HepG2 (cell line): ENCODE measurements around the gene CNNM2. TPM values are rescaled to one million over a fixed set of nuclear protein-coding genes. Genes with fewer than 3 reads are reported as not detected.

Experiments used
- ARNTL ChIP-seq: sonication (generic); formaldehyde crosslinking; IDR thresholded peaks from 2 replicates; pipeline ENCODE4 v1.4.0; 2020; ENCODE audit warnings: mild to moderate bottlenecking, missing genetic modification reagents
- CREM ChIP-seq, 2 experiments: sonication (generic) in 1 of 2; formaldehyde crosslinking in 1 of 2; IDR thresholded peaks; 2 replicates each; pipeline versions ENCODE4 v1.4.0 to v1.6.1; 2016 to 2020; ENCODE audit warnings: antibody characterized with exemption in 1 of 2, mild to moderate bottlenecking in 1 of 2, missing genetic modification reagents in 1 of 2
- ETV6 ChIP-seq: sonication (generic); formaldehyde crosslinking; conservative IDR thresholded peaks from 2 replicates; pipeline ENCODE4 v1.4.0; 2020; ENCODE audit warnings: missing genetic modification reagents
- HDAC2 ChIP-seq: sonication (generic); formaldehyde crosslinking; IDR thresholded peaks from 2 replicates; pipeline ENCODE4 v1.4.0; 2020; ENCODE audit warnings: missing genetic modification reagents
- HNRNPUL1 ChIP-seq: fragments of 200-400 bp; formaldehyde crosslinking; IDR thresholded peaks from 2 replicates; pipeline ENCODE4 v1.6.1; 2017; ENCODE audit warnings: low read depth, mild to moderate bottlenecking, low read length, moderate library complexity
- MIER2 ChIP-seq: IDR thresholded peaks from 2 replicates; pipeline ENCODE4 v1.6.1; 2016; ENCODE audit warnings: missing biosample characterization, missing genetic modification reagents
- NCOR1 ChIP-seq: fragments of 200-600 bp; sonication (generic); IDR thresholded peaks from 2 replicates; pipeline ENCODE4 v1.7.0; 2017; ENCODE audit warnings: antibody characterized with exemption, low read length, borderline replicate concordance
- NR2F6 ChIP-seq, 2 experiments: IDR thresholded peaks; 2 replicates each; pipeline ENCODE4 v1.6.1; 2016; ENCODE audit warnings: antibody characterized with exemption in 1 of 2, mild to moderate bottlenecking in 1 of 2
- SYNCRIP ChIP-seq: fragments of 200-400 bp; formaldehyde crosslinking; IDR thresholded peaks from 2 replicates; pipeline ENCODE4 v1.6.1; 2018; ENCODE audit warnings: mild to moderate bottlenecking, low read depth, low read length; ENCODE audit not compliant: insufficient read depth
- ZNF12 ChIP-seq: sonication (generic); formaldehyde crosslinking; IDR thresholded peaks from 2 replicates; pipeline ENCODE4 v1.5.0; 2020; ENCODE audit warnings: missing genetic modification reagents
- ZNF124 ChIP-seq: sonication (generic); formaldehyde crosslinking; IDR thresholded peaks from 2 replicates; pipeline ENCODE4 v1.4.0; 2020; ENCODE audit warnings: missing genetic modification reagents
- ZNF430 ChIP-seq: sonication (generic); formaldehyde crosslinking; IDR thresholded peaks from 2 replicates; pipeline ENCODE4 v1.9.0; 2021; ENCODE audit warnings: mild to moderate bottlenecking, missing genetic modification reagents
- ZNF496 ChIP-seq: sonication (generic); formaldehyde crosslinking; IDR thresholded peaks from 2 replicates; pipeline ENCODE4 v1.8.1; 2023; ENCODE audit warnings: mild to moderate bottlenecking, moderate library complexity, missing genetic modification reagents; ENCODE audit not compliant: insufficient replicate concordance
- ZNF572 ChIP-seq: sonication (generic); formaldehyde crosslinking; IDR thresholded peaks from 2 replicates; pipeline ENCODE4 v1.5.1; 2020; ENCODE audit warnings: mild to moderate bottlenecking, missing genetic modification reagents
- ZNF724P ChIP-seq: sonication (generic); formaldehyde crosslinking; IDR thresholded peaks from 2 replicates; pipeline ENCODE4 v1.8.0; 2022; ENCODE audit warnings: missing genetic modification reagents, borderline replicate concordance
- polyA plus RNA-seq, 8 experiments: library from polyadenylated mRNA; depleted of rRNA in 3 of 8; stranded (reverse) in 7 of 8; unstranded in 1 of 8; fragments of >200 nt; fragmentation: Illumina TruSeq in 4 of 8; extraction: Trizol in 4 of 8; gene quantifications; 2 replicates each; pipeline versions ENCODE4 v1.2.1 to v1.2.3, GENCODE V29; 2011 to 2016; ENCODE audit warnings: low read depth in 4 of 8, missing spikeins in 1 of 8, mixed read lengths in 1 of 8; ENCODE audit not compliant: insufficient read depth in 1 of 8
- total RNA-seq, 5 experiments: library from RNA; depleted of rRNA; stranded (reverse); fragments of >200 nt; fragmentation: Illumina TruSeq; extraction: Trizol; gene quantifications; 2 replicates each; pipeline ENCODE4 v1.2.3, GENCODE V29; 2016; ENCODE audit warnings: low read depth in 1 of 5
- TF ChIP-seq, protein P1 (sequence below): sonication (generic); formaldehyde crosslinking; IDR thresholded peaks from 2 replicates; pipeline ENCODE4 v1.4.0; 2020; ENCODE audit warnings: missing genetic modification reagents
- TF ChIP-seq, protein P2 (sequence below): sonication (generic); formaldehyde crosslinking; IDR thresholded peaks from 2 replicates; pipeline ENCODE4 v1.4.0; 2020; ENCODE audit warnings: missing genetic modification reagents
- TF ChIP-seq, protein P3 (sequence below): sonication (generic); formaldehyde crosslinking; IDR thresholded peaks from 2 replicates; pipeline ENCODE4 v1.4.0; 2020; ENCODE audit warnings: mild to moderate bottlenecking, low read depth, missing genetic modification reagents
- TF ChIP-seq, protein P4 (sequence below): sonication (generic); formaldehyde crosslinking; IDR thresholded peaks from 2 replicates; pipeline ENCODE4 v1.4.0; 2020; ENCODE audit warnings: missing genetic modification reagents
- TF ChIP-seq, protein P5 (sequence below): sonication (generic); formaldehyde crosslinking; IDR thresholded peaks from 2 replicates; pipeline ENCODE4 v1.5.0; 2020; ENCODE audit warnings: mild to moderate bottlenecking, missing genetic modification reagents, moderate library complexity

CNNM2 gene
- total and polyA plus RNA-seq, 2 of the 13 experiments (the other 11 are each of a cell fraction or from before 2014, with no cell fraction given), result 7.1 to 9.0 TPM

DNA sequence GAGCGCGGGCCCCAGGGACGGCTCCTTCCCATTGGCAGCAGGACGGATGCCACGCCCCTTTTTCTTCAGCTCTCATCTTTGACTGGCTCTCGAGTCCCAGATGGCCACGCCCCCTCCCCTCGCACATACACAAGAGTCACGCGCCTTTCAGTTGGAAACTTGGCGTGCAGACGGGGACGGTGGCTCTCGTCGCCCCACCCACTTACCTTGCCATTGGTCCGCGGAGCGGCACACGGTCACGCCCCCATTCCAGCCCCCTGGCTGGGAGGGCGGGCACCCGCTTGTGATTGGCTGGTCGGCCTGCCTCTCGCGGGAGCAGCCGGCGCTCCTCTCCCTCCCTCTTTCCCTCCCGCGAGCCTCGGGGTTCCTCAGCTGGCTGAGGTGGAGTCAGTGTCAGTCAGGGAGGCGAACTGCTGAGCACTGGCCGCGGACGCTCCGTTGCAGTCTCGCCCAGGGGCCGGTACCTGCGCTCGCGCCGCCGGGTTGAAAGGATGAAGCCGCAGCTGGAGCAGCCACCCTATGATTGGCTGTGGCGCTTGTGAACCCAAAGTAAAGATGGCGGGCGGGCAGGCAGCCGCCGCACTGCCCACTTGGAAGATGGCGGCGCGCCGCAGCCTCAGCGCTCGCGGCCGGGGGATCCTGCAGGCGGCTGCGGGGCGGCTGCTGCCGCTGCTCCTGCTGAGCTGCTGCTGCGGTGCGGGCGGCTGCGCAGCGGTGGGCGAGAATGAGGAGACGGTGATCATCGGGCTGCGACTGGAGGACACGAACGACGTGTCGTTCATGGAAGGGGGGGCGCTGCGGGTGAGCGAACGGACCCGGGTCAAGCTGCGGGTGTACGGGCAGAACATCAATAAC lies at the start of gene CNNM2 (continued):
- TF ChIP-seq, protein P1, sequence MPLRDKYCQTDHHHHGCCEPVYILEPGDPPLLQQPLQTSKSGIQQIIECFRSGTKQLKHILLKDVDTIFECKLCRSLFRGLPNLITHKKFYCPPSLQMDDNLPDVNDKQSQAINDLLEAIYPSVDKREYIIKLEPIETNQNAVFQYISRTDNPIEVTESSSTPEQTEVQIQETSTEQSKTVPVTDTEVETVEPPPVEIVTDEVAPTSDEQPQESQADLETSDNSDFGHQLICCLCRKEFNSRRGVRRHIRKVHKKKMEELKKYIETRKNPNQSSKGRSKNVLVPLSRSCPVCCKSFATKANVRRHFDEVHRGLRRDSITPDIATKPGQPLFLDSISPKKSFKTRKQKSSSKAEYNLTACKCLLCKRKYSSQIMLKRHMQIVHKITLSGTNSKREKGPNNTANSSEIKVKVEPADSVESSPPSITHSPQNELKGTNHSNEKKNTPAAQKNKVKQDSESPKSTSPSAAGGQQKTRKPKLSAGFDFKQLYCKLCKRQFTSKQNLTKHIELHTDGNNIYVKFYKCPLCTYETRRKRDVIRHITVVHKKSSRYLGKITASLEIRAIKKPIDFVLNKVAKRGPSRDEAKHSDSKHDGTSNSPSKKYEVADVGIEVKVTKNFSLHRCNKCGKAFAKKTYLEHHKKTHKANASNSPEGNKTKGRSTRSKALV (CRISPR knock-in tag), result no peak
- peak; percentile 55 for TF ChIP-seq CREM (IDR thresholded peaks at IDR 0.05)
- no peak for TF ChIP-seq CREM (CRISPR knock-in tag; IDR thresholded peaks at IDR 0.05)
- no peak for TF ChIP-seq ZNF124 (CRISPR knock-in tag)
- no peak for TF ChIP-seq ZNF12 (CRISPR knock-in tag)
- TF ChIP-seq ZNF724P (CRISPR knock-in tag), result 0 out of 2 replicates have a peak, but pooled peaks have one; percentile 61
- no peak; the same call in 1 of the 2 replicates for TF ChIP-seq HDAC2
- TF ChIP-seq ZNF572 (CRISPR knock-in tag), result no peak
- TF ChIP-seq HNRNPUL1, result no peak
- TF ChIP-seq, protein P2, sequence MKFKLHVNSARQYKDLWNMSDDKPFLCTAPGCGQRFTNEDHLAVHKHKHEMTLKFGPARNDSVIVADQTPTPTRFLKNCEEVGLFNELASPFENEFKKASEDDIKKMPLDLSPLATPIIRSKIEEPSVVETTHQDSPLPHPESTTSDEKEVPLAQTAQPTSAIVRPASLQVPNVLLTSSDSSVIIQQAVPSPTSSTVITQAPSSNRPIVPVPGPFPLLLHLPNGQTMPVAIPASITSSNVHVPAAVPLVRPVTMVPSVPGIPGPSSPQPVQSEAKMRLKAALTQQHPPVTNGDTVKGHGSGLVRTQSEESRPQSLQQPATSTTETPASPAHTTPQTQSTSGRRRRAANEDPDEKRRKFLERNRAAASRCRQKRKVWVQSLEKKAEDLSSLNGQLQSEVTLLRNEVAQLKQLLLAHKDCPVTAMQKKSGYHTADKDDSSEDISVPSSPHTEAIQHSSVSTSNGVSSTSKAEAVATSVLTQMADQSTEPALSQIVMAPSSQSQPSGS (CRISPR knock-in tag), result no peak
- no peak for TF ChIP-seq NCOR1
- TF ChIP-seq NR2F6 (IDR thresholded peaks at IDR 0.05), result no peak
- TF ChIP-seq NR2F6 (CRISPR knock-in tag; IDR thresholded peaks at IDR 0.05), result no peak
- TF ChIP-seq, protein P3, sequence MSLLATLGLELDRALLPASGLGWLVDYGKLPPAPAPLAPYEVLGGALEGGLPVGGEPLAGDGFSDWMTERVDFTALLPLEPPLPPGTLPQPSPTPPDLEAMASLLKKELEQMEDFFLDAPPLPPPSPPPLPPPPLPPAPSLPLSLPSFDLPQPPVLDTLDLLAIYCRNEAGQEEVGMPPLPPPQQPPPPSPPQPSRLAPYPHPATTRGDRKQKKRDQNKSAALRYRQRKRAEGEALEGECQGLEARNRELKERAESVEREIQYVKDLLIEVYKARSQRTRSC (CRISPR knock-in tag), result no peak
- TF ChIP-seq ZNF496 (CRISPR knock-in tag), result no peak
- no peak; the same call in 1 of the 2 replicates for TF ChIP-seq ETV6
- no peak for TF ChIP-seq MIER2 (CRISPR knock-in tag)
- TF ChIP-seq, protein P4, sequence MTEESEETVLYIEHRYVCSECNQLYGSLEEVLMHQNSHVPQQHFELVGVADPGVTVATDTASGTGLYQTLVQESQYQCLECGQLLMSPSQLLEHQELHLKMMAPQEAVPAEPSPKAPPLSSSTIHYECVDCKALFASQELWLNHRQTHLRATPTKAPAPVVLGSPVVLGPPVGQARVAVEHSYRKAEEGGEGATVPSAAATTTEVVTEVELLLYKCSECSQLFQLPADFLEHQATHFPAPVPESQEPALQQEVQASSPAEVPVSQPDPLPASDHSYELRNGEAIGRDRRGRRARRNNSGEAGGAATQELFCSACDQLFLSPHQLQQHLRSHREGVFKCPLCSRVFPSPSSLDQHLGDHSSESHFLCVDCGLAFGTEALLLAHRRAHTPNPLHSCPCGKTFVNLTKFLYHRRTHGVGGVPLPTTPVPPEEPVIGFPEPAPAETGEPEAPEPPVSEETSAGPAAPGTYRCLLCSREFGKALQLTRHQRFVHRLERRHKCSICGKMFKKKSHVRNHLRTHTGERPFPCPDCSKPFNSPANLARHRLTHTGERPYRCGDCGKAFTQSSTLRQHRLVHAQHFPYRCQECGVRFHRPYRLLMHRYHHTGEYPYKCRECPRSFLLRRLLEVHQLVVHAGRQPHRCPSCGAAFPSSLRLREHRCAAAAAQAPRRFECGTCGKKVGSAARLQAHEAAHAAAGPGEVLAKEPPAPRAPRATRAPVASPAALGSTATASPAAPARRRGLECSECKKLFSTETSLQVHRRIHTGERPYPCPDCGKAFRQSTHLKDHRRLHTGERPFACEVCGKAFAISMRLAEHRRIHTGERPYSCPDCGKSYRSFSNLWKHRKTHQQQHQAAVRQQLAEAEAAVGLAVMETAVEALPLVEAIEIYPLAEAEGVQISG (CRISPR knock-in tag), result no peak
- TF ChIP-seq, protein P5, sequence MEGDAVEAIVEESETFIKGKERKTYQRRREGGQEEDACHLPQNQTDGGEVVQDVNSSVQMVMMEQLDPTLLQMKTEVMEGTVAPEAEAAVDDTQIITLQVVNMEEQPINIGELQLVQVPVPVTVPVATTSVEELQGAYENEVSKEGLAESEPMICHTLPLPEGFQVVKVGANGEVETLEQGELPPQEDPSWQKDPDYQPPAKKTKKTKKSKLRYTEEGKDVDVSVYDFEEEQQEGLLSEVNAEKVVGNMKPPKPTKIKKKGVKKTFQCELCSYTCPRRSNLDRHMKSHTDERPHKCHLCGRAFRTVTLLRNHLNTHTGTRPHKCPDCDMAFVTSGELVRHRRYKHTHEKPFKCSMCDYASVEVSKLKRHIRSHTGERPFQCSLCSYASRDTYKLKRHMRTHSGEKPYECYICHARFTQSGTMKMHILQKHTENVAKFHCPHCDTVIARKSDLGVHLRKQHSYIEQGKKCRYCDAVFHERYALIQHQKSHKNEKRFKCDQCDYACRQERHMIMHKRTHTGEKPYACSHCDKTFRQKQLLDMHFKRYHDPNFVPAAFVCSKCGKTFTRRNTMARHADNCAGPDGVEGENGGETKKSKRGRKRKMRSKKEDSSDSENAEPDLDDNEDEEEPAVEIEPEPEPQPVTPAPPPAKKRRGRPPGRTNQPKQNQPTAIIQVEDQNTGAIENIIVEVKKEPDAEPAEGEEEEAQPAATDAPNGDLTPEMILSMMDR (CRISPR knock-in tag), result peak; percentile 34; the same call in 1 of the 2 replicates
- TF ChIP-seq SYNCRIP, result no peak
- TF ChIP-seq ARNTL (CRISPR knock-in tag), result peak; percentile 75; the same call in 1 of the 2 replicates
- no peak for TF ChIP-seq ZNF430
